ENCODE data around the gene TMEM145.
"Not testable (repeated sequence)": the region's sequence is repeated elsewhere in the genome, so short reads cannot be mapped to it uniquely, and the experiment has no call there.

Gene TMEM145

DNA sequence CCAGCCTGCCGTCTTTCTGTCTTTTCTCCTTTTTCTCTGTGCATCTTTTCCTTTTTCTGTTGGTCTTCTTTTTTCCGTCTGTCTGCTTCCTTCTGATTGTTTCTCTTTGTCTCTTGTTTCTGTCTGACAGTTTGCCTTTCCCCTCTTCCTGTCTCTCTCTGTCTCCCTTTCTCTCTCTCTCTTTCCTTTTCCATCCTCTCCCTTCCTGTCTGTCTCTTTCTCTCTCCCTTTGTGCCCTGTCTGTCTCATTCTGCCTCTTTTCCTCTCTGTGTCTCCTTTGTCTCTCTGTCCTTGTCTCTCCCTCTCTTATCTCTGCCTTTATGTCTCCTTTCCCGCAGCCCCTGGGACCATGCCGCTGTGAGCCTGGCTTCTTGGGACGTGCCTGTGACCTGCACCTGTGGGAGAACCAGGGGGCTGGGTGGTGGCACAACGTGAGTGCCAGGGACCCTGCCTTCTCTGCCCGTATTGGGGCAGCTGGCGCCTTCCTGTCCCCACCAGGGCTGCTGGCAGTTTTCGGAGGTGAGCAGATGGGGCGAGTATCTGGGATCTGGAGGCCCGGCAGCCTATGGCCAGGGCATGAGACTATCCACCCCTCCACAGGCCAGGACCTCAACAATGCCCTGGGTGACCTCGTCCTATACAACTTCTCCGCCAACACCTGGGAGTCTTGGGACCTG is 21.7 kb downstream of the TMEM145 start:
- Histone ChIP-seq H3K9ac (ENCODE audit: low read length) (no peak overlapping the region), H3K36me3 (ENCODE audit: low read length) (no peaks in the 10 kb centered on the region), H3F3A (ENCODE audit: insufficient read depth) (no peaks in the 10 kb centered on the region), H3K4me3 (ENCODE audit: insufficient read depth, low read length, poor library complexity, severe bottlenecking) (no peak overlapping the region), H3K9me3 (ENCODE audit: insufficient read depth, low read length) (no peaks in the 10 kb centered on the region), H2AFZ (ENCODE audit: low read depth, low read length, severe bottlenecking) (no peak overlapping the region), H3K4me2 (ENCODE audit: low read depth, low read length, poor library complexity, severe bottlenecking) (no peak overlapping the region), H4K20me1 (ENCODE audit: low read depth, low read length) (no peaks in the 10 kb centered on the region), H3K79me2 (ENCODE audit: insufficient read depth, low read length) (no peaks in the 10 kb centered on the region), H3K9me2 (replicated peaks; ENCODE audit: insufficient read depth, low read length) (no peaks in the 10 kb centered on the region), H3K27me3 (ENCODE audit: low read length) (no peaks in the 10 kb centered on the region), H3K27ac (ENCODE audit: low read depth, low read length) (no peak overlapping the region)
- TF ChIP-seq, protein P1, sequence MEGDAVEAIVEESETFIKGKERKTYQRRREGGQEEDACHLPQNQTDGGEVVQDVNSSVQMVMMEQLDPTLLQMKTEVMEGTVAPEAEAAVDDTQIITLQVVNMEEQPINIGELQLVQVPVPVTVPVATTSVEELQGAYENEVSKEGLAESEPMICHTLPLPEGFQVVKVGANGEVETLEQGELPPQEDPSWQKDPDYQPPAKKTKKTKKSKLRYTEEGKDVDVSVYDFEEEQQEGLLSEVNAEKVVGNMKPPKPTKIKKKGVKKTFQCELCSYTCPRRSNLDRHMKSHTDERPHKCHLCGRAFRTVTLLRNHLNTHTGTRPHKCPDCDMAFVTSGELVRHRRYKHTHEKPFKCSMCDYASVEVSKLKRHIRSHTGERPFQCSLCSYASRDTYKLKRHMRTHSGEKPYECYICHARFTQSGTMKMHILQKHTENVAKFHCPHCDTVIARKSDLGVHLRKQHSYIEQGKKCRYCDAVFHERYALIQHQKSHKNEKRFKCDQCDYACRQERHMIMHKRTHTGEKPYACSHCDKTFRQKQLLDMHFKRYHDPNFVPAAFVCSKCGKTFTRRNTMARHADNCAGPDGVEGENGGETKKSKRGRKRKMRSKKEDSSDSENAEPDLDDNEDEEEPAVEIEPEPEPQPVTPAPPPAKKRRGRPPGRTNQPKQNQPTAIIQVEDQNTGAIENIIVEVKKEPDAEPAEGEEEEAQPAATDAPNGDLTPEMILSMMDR (IDR thresholded peaks at IDR 0.05; ENCODE audit: insufficient read depth, low read length, poor library complexity, severe bottlenecking), result no peak
- no peak for TF ChIP-seq EZH2phosphoT487 (conservative IDR thresholded peaks at IDR 0.05; ENCODE audit: low read length)

DNA sequence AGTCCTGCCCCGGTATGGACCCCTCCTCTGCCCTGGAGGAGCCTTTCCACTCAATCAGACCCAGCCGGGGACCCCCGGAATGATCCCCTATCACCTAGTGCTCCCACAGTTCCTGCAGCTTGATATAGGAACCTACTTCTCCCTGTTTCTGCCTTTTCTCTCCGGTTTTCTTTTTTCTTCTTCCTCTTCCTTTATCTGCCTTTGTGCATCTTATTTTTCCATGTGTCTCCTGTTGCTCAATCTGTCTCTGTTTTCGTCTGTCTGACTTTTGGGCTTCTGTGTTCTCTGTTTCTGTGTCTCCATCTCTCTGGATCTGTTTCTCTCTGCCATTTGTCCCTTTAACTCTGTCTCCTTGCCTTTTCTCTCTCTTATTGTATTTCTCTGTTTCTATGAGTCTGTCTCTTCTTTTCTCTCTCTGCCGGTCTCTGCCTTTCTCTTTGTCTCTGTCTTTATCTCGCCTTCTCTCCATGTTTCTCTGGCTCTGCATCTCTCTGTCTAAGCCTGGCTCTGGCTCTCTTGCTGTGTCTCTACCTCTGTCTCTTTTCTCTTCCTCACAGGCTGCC is 22.3 kb downstream of the TMEM145 start:
- H3K36me3 ChIP-seq (ENCODE audit: low read length), result no peaks in the 10 kb centered on the region
- H3K4me3 ChIP-seq (ENCODE audit: insufficient read depth, low read length, poor library complexity, severe bottlenecking), result no peak overlapping the region
- H3K9me2 ChIP-seq (replicated peaks; ENCODE audit: insufficient read depth, low read length), result no peaks in the 10 kb centered on the region
- no peak overlapping the region for H3K4me2 ChIP-seq (ENCODE audit: low read depth, low read length, poor library complexity, severe bottlenecking)
- H3K27ac ChIP-seq (ENCODE audit: low read depth, low read length), result no peak overlapping the region
- no peak overlapping the region for H3K9ac ChIP-seq (ENCODE audit: low read length)
- no peaks in the 10 kb centered on the region for H3F3A ChIP-seq (ENCODE audit: insufficient read depth)
- TF ChIP-seq, protein P1 (IDR thresholded peaks at IDR 0.05; ENCODE audit: insufficient read depth, low read length, poor library complexity, severe bottlenecking), result no peak
- no peak for TF ChIP-seq EZH2phosphoT487 (conservative IDR thresholded peaks at IDR 0.05; ENCODE audit: low read length)
- H4K20me1 ChIP-seq (ENCODE audit: low read depth, low read length), result no peaks in the 10 kb centered on the region
- no peaks in the 10 kb centered on the region for H3K79me2 ChIP-seq (ENCODE audit: insufficient read depth, low read length)
- no peaks in the 10 kb centered on the region for H3K27me3 ChIP-seq (ENCODE audit: low read length)
- no peaks in the 10 kb centered on the region for H3K9me3 ChIP-seq (ENCODE audit: insufficient read depth, low read length)
- no peak overlapping the region for H2AFZ ChIP-seq (ENCODE audit: low read depth, low read length, severe bottlenecking)

DNA sequence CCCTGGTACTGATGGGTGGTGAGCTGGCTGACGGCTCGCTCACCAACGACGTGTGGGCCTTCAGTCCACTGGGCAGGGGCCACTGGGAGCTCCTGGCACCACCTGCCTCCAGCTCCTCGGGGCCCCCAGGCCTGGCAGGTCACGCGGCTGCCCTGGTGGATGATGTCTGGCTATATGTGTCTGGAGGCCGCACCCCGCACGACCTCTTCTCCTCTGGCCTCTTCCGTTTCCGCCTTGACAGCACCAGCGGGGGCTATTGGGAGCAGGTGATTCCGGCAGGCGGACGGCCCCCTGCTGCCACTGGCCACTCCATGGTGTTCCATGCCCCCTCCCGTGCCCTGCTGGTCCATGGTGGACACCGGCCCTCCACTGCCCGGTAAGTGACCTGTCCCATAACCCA is 22.9 kb downstream of the TMEM145 start:
- Histone ChIP-seq H3K9ac (ENCODE audit: low read length) (no peak overlapping the region), H3K36me3 (ENCODE audit: low read length) (no peaks in the 10 kb centered on the region), H3K9me3 (ENCODE audit: insufficient read depth, low read length) (no peaks in the 10 kb centered on the region), H3K27ac (ENCODE audit: low read depth, low read length) (no peak overlapping the region), H2AFZ (ENCODE audit: low read depth, low read length, severe bottlenecking) (no peak overlapping the region), H3K9me2 (replicated peaks; ENCODE audit: insufficient read depth, low read length) (no peaks in the 10 kb centered on the region), H4K20me1 (ENCODE audit: low read depth, low read length) (no peaks in the 10 kb centered on the region), H3K27me3 (ENCODE audit: low read length) (no peaks in the 10 kb centered on the region), H3K4me3 (ENCODE audit: insufficient read depth, low read length, poor library complexity, severe bottlenecking) (no peak overlapping the region), H3K4me2 (ENCODE audit: low read depth, low read length, poor library complexity, severe bottlenecking) (no peak overlapping the region), H3K79me2 (ENCODE audit: insufficient read depth, low read length) (no peaks in the 10 kb centered on the region), H3F3A (ENCODE audit: insufficient read depth) (no peaks in the 10 kb centered on the region)
- TF ChIP-seq, protein P1 (IDR thresholded peaks at IDR 0.05; ENCODE audit: insufficient read depth, low read length, poor library complexity, severe bottlenecking), result no peak
- no peak for TF ChIP-seq EZH2phosphoT487 (conservative IDR thresholded peaks at IDR 0.05; ENCODE audit: low read length)

DNA sequence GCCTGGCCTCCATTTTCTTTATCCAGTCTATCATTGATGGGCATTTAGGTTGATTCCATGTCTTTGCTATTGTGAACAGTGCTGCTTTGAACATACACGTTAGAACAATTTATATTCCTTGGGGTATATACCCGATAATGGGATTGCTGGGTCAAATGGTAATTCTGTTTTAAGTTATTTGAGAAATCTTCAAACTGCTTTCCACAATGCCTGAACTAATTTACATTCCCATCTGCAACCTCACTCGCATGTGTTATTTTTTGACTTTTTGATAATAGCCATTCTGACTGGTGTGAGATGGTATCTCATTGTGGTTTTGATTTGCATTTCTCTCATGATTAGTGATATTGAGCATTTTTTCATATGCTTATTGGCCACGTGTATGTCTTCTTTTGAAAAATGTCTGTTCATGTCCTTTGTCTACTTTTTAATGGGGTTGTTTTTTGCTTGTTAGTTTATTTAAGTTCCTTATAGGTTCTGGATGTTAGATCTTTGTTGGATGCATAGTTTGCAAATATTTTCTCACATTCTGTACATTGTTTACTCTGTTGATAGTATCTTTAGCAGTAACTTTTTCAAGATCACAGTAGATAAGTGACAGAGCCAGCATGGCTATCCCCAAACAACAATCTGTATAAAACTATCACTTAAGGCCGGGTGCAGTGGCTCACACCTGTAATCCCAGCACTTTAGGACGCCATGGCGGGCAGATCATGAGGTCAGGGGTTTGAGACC is 26.2 kb downstream of the TMEM145 start:
- H3K9me2 ChIP-seq (replicated peaks; ENCODE audit: insufficient read depth, low read length); H3K27ac ChIP-seq (ENCODE audit: low read depth, low read length); H3K36me3 ChIP-seq (ENCODE audit: low read length); H4K20me1 ChIP-seq (ENCODE audit: low read depth, low read length); H3K4me3 ChIP-seq (ENCODE audit: insufficient read depth, low read length, poor library complexity, severe bottlenecking); H3F3A ChIP-seq (ENCODE audit: insufficient read depth); H3K9ac ChIP-seq (ENCODE audit: low read length); H3K4me2 ChIP-seq (ENCODE audit: low read depth, low read length, poor library complexity, severe bottlenecking); H3K27me3 ChIP-seq (ENCODE audit: low read length); H3K79me2 ChIP-seq (ENCODE audit: insufficient read depth, low read length); H3K9me3 ChIP-seq (ENCODE audit: insufficient read depth, low read length); H2AFZ ChIP-seq (ENCODE audit: low read depth, low read length, severe bottlenecking): not testable (repeated sequence)

DNA sequence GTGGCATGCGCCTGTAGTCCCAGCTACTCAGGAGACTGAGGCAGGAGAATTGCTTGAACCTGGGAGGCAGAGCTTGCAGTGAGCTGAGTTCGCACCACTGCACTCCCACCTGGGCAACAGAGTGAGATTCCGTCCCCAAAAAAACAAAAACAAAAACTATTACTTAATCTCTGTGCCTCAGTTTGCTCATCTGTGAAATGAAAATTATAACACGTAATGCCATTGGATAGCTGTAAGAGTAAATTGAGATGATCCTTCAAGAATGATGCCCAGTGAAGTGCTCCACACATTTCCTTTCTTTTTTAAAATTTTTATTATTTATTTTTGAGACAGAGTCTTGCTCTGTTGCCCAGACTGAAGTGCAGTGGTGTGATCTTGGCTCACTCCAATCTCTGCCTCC is 26.8 kb downstream of the TMEM145 start:
- not testable (repeated sequence) for H3K4me3 ChIP-seq (ENCODE audit: insufficient read depth, low read length, poor library complexity, severe bottlenecking); H3K36me3 ChIP-seq (ENCODE audit: low read length); H3K9me3 ChIP-seq (ENCODE audit: insufficient read depth, low read length); H3F3A ChIP-seq (ENCODE audit: insufficient read depth); H2AFZ ChIP-seq (ENCODE audit: low read depth, low read length, severe bottlenecking); H3K4me2 ChIP-seq (ENCODE audit: low read depth, low read length, poor library complexity, severe bottlenecking); H3K27ac ChIP-seq (ENCODE audit: low read depth, low read length); H3K9me2 ChIP-seq (replicated peaks; ENCODE audit: insufficient read depth, low read length); H3K9ac ChIP-seq (ENCODE audit: low read length); H3K27me3 ChIP-seq (ENCODE audit: low read length); H4K20me1 ChIP-seq (ENCODE audit: low read depth, low read length); H3K79me2 ChIP-seq (ENCODE audit: insufficient read depth, low read length)

Measured in SU-DHL-6 (cell line).